K562 (cell line): Measurements from ENCODE around the gene KCNJ14. TPM values are rescaled to one million over a fixed set of nuclear protein-coding genes. Genes with fewer than 3 reads are reported as not detected.

Experiments used
- BRF1 ChIP-seq: IDR thresholded peaks from 3 replicates; pipeline ENCODE4 v1.6.1; 2011; ENCODE audit warnings: borderline replicate concordance, mild to moderate bottlenecking; ENCODE audit not compliant: insufficient read length; ENCODE audit errors: extremely low read depth
- CBX1 ChIP-seq: sonication (generic); IDR thresholded peaks from 2 replicates; pipeline ENCODE4 v1.6.1; 2016; ENCODE audit warnings: antibody characterized with exemption, low read depth, mild to moderate bottlenecking
- CREB3 ChIP-seq: fragments of 450-650 bp; conservative IDR thresholded peaks from 2 replicates; pipeline ENCODE4 v1.6.1; 2016; ENCODE audit warnings: missing genetic modification characterization, low read depth, mild to moderate bottlenecking, missing compliant biosample characterization, moderate library complexity
- CXXC5 ChIP-seq: fragments of 250-450 bp; sonication (Bioruptor Pico); IDR thresholded peaks from 2 replicates; pipeline ENCODE4 v1.8.0; 2022; ENCODE audit warnings: inconsistent platforms, mild to moderate bottlenecking, moderate library complexity
- DEAF1 ChIP-seq: fragments of 450-650 bp; formaldehyde crosslinking; IDR thresholded peaks from 2 replicates; pipeline ENCODE4 v1.4.0; 2020; ENCODE audit warnings: mild to moderate bottlenecking, moderate library complexity
- FUS ChIP-seq: fragments of 200-400 bp; formaldehyde crosslinking; optimal IDR thresholded peaks from 2 replicates; pipeline ENCODE3; 2017; ENCODE audit warnings: low read depth, low read length
- GABPA ChIP-seq: fragments of 200-800 bp; sonication (Bioruptor generic); conservative IDR thresholded peaks from 2 replicates; pipeline ENCODE4 v1.6.1; 2016; ENCODE audit warnings: low read depth, missing genetic modification characterization, missing compliant biosample characterization
- KAT2B ChIP-seq: IDR thresholded peaks from one replicate; pipeline ENCODE4 v1.6.1; 2012; ENCODE audit warnings: low read depth, mild to moderate bottlenecking, control low read depth, inconsistent platforms, low read length, moderate library complexity
- MYC ChIP-seq, 2 experiments: fragments of 250-450 bp in 1 of 2; sonication (Bioruptor Pico) in 1 of 2; IDR thresholded peaks; 2 replicates each; pipeline versions ENCODE4 v1.5.1 to v1.6.1; 2012 to 2021; ENCODE audit warnings: low read depth in 2 of 2, borderline replicate concordance in 1 of 2, improper control_type of control experiment in 1 of 2, low read length in 1 of 2, mild to moderate bottlenecking in 1 of 2, moderate library complexity in 1 of 2
- NCOA4 ChIP-seq: fragments of 450-650 bp; IDR thresholded peaks from 2 replicates; pipeline ENCODE4 v1.6.1; 2018; ENCODE audit warnings: mild to moderate bottlenecking; ENCODE audit not compliant: partially characterized antibody
- PHB ChIP-seq: fragments of 250-450 bp; sonication (Bioruptor Pico); IDR thresholded peaks from 2 replicates; pipeline ENCODE4 v1.5.0; 2021
- SAP30 ChIP-seq: fragments of 200-600 bp; sonication (generic); IDR thresholded peaks from 2 replicates; pipeline ENCODE4 v1.6.1; 2012; ENCODE audit warnings: borderline replicate concordance, low read depth, mild to moderate bottlenecking, moderate library complexity, low read length, control low read depth, inconsistent platforms; ENCODE audit not compliant: insufficient read depth, poor library complexity, severe bottlenecking
- SLC30A9 ChIP-seq: fragments of 250-450 bp; sonication (Bioruptor Pico); IDR thresholded peaks from 2 replicates; pipeline ENCODE4 v1.8.0; 2022; ENCODE audit warnings: mild to moderate bottlenecking, moderate library complexity
- SNIP1 ChIP-seq: fragments of 450-650 bp; IDR thresholded peaks from 2 replicates; pipeline ENCODE4 v1.7.1; 2017; ENCODE audit warnings: low read depth, mild to moderate bottlenecking
- STAT6 ChIP-seq: sonication (generic); formaldehyde crosslinking; IDR thresholded peaks from 2 replicates; pipeline ENCODE4 v1.8.1; 2023; ENCODE audit warnings: mild to moderate bottlenecking, missing genetic modification reagents
- SUPT5H ChIP-seq: fragments of 450-650 bp; IDR thresholded peaks from 2 replicates; pipeline ENCODE4 v1.6.1; 2016
- TAF7 ChIP-seq: fragments of 450-650 bp; IDR thresholded peaks from 2 replicates; pipeline ENCODE4 v1.6.1; 2016; ENCODE audit warnings: missing genetic modification characterization, missing compliant biosample characterization
- TARDBP ChIP-seq: fragments of 450-650 bp; IDR thresholded peaks from 2 replicates; pipeline ENCODE4 v1.6.1; 2016
- VEZF1 ChIP-seq: fragments of 200-800 bp; sonication (Bioruptor generic); IDR thresholded peaks from 2 replicates; pipeline ENCODE4 v1.6.1; 2017; ENCODE audit warnings: missing genetic modification characterization, missing compliant biosample characterization
- ZNF124 ChIP-seq: sonication (generic); formaldehyde crosslinking; IDR thresholded peaks from 2 replicates; pipeline ENCODE4 v1.8.1; 2022; ENCODE audit warnings: missing genetic modification reagents
- ZNF347 ChIP-seq: fragments of 450-650 bp; formaldehyde crosslinking; IDR thresholded peaks from 2 replicates; pipeline ENCODE4 v1.4.0; 2020; ENCODE audit warnings: low read depth, mild to moderate bottlenecking, moderate library complexity
- ZNF354B ChIP-seq: fragments of 250-450 bp; sonication (Bioruptor Pico); IDR thresholded peaks from 2 replicates; pipeline ENCODE4 v1.4.0; 2020
- polyA plus RNA-seq, 8 experiments: library from polyadenylated mRNA; depleted of rRNA in 4 of 8; stranded (reverse) in 5 of 8; unstranded in 3 of 8; fragments of >200 nt; fragmentation: Nextera tagmentation in 2 of 8; fragmentation: Illumina TruSeq in 1 of 8; extraction: Ambion mirVana in 2 of 8; extraction: Trizol in 1 of 8; gene quantifications; 2 replicates each; pipeline versions ENCODE4 v1.2.1 to v1.2.3, GENCODE V29; 2011 to 2014; ENCODE audit warnings: inconsistent platforms in 1 of 8, missing spikeins in 1 of 8
- total RNA-seq, 7 experiments: library from RNA; depleted of rRNA in 6 of 7; stranded (reverse); fragments of >200 nt in 6 of 7; fragmentation: Illumina TruSeq in 2 of 7; extraction: Trizol in 2 of 7; gene quantifications; 2 replicates each; pipeline versions ENCODE4 v1.2.1 to v1.2.3, GENCODE V29; 2011 to 2021; ENCODE audit warnings: low replicate concordance in 1 of 7

The KCNJ14 gene
- total and polyA plus RNA-seq, 9 of the 15 experiments (the other 6 are each of a cell fraction or from before 2014, with no cell fraction given), result 0.15 to 1.6 (median 0.49) TPM

GRCh38 chr19:48469289-48469881 is 14.0 kb downstream of the KCNJ14 start, which contains the start of gene CYTH2 (continued):
- TF ChIP-seq CBX1 (peak; percentile 91), GABPA (tag) (peak; percentile 95), SLC30A9 (CRISPR knock-in tag) (no peak), STAT6 (CRISPR knock-in tag) (no peak), FUS (no peak), SUPT5H (peak; percentile 96), CXXC5 (CRISPR knock-in tag) (peak; percentile 74), VEZF1 (peak; percentile 94), ZNF347 (CRISPR knock-in tag) (0 out of 2 replicates have a peak, but pooled peaks have one; percentile 45), TAF7 (tag) (peak; percentile 92), SAP30 (no peak), KAT2B (no peak), NCOA4 (no peak), DEAF1 (no peak), ZNF124 (CRISPR knock-in tag) (no peak), SNIP1 (peak; percentile 60; the same call in 1 of the 2 replicates), ZNF354B (CRISPR knock-in tag) (no peak), TARDBP (no peak), PHB (CRISPR knock-in tag) (0 out of 2 replicates have a peak, but pooled peaks have one; percentile 88), CREB3 (no peak), MYC (IDR thresholded peaks at IDR 0.05; ENCODE audit: low read depth, low read length) (no peak), MYC (CRISPR knock-in tag; IDR thresholded peaks at IDR 0.05; ENCODE audit: borderline replicate concordance, low read depth) (peak; percentile 61; the same call in 1 of the 2 replicates), BRF1 (no peak)
